H1 (cell line): Measurements from ENCODE around the gene PPIL6.

Experiments
- CTCF ChIP-seq, 3 experiments: IDR thresholded peaks; 1 replicate in 2 of 3; 2 replicates in 1 of 3; pipeline versions ENCODE4 v1.5.1 to v1.6.1; 2011; ENCODE audit warnings: low read length in 3 of 3, mild to moderate bottlenecking in 3 of 3, inconsistent platforms in 2 of 3, low read depth in 1 of 3, moderate library complexity in 1 of 3; ENCODE audit not compliant: insufficient read depth in 1 of 3; ENCODE audit errors: control extremely low read depth in 1 of 3
- EP300 ChIP-seq, 2 experiments: IDR thresholded peaks; 1 replicate in 1 of 2; 2 replicates in 1 of 2; pipeline ENCODE4 v1.6.1; 2011 to 2012; ENCODE audit warnings: low read depth in 2 of 2, low read length in 2 of 2, mild to moderate bottlenecking in 2 of 2, borderline replicate concordance in 1 of 2, inconsistent platforms in 1 of 2, moderate library complexity in 1 of 2
- HDAC6 ChIP-seq: IDR thresholded peaks from one replicate; pipeline ENCODE4 v1.7.1; 2012; ENCODE audit warnings: low read depth, mild to moderate bottlenecking, inconsistent platforms, low read length, moderate library complexity
- POLR2AphosphoS5 ChIP-seq: IDR thresholded peaks from 2 replicates; pipeline ENCODE4 v1.6.1; 2011; ENCODE audit warnings: low read depth, low read length

GRCh38 chr6:109372130-109372529 lies 68.3 kb downstream of the PPIL6 start:
- TF ChIP-seq EP300 (IDR thresholded peaks at IDR 0.05; ENCODE audit: borderline replicate concordance in 1 of 2, low read depth in 2 of 2, low read length in 2 of 2) = no peak
- no peak for TF ChIP-seq HDAC6
- no peak for TF ChIP-seq POLR2AphosphoS5
- TF ChIP-seq CTCF (IDR thresholded peaks at IDR 0.05; ENCODE audit: control extremely low read depth in 1 of 3, insufficient read depth in 1 of 3, low read depth in 1 of 3, low read length in 3 of 3) = no peak
